ENCODE results near the gene TYRO3.
"Not testable (repeated sequence)": the region's sequence is repeated elsewhere in the genome, so short reads cannot be mapped to it uniquely, and the experiment has no call there.

Gene TYRO3

GRCh38 chr15:41575282-41575681, 16.3 kb downstream of the TYRO3 start:
- H3K9me3 ChIP-seq (ENCODE audit: insufficient read depth, low read depth, low read length), result no peaks in the 10 kb centered on the region
- H3K9ac ChIP-seq (ENCODE audit: low read depth, low read length), result no peak overlapping the region
- H3K4me1 ChIP-seq (ENCODE audit: insufficient read depth, low read length), result no peaks in the 10 kb centered on the region
- H3K36me3 ChIP-seq (ENCODE audit: insufficient read depth, low read length), result peaks cover 75% of the 10 kb centered on the region
- 93% methylated on average over 6 of the region's 6 CpGs for WGBS
- H3K27me3 ChIP-seq (ENCODE audit: insufficient read depth, low read length), result no peaks in the 10 kb centered on the region
- no peak overlapping the region for H3K4me3 ChIP-seq (ENCODE audit: low read length)
- no peak overlapping the region for H3K27ac ChIP-seq (ENCODE audit: low read depth, low read length)

GRCh38 chr15:41577863-41578735, 19.1 kb downstream of the TYRO3 start:
- Histone ChIP-seq H3K4me3 (ENCODE audit: low read length) (no peak overlapping the region), H3K9me3 (ENCODE audit: insufficient read depth, low read depth, low read length) (no peaks in the 10 kb centered on the region), H3K4me1 (ENCODE audit: insufficient read depth, low read length) (no peaks in the 10 kb centered on the region), H3K9ac (ENCODE audit: low read depth, low read length) (no peak overlapping the region), H3K36me3 (ENCODE audit: insufficient read depth, low read length) (peaks cover 47% of the 10 kb centered on the region), H3K27me3 (ENCODE audit: insufficient read depth, low read length) (no peaks in the 10 kb centered on the region), H3K27ac (ENCODE audit: low read depth, low read length) (no peak overlapping the region)
- WGBS, result 95% methylated on average over 12 of the region's 12 CpGs

- 90% methylated on average over 9 of the region's 9 CpGs for WGBS
- H3K27me3 ChIP-seq (ENCODE audit: insufficient read depth, low read length), result no peaks in the 10 kb centered on the region
- no peak overlapping the region for H3K9ac ChIP-seq (ENCODE audit: low read depth, low read length)
- no peaks in the 10 kb centered on the region for H3K9me3 ChIP-seq (ENCODE audit: insufficient read depth, low read depth, low read length)
- H3K36me3 ChIP-seq (ENCODE audit: insufficient read depth, low read length), result peaks cover 40% of the 10 kb centered on the region
- H3K4me1 ChIP-seq (ENCODE audit: insufficient read depth, low read length), result no peaks in the 10 kb centered on the region
- no peak overlapping the region for H3K27ac ChIP-seq (ENCODE audit: low read depth, low read length)
- no peak overlapping the region for H3K4me3 ChIP-seq (ENCODE audit: low read length)
Observed at GRCh38 chr15:41578736-41579383, 19.8 kb downstream of the TYRO3 start.

- Histone ChIP-seq H3K27me3 (ENCODE audit: insufficient read depth, low read length) (no peaks in the 10 kb centered on the region), H3K27ac (ENCODE audit: low read depth, low read length) (no peak overlapping the region), H3K36me3 (ENCODE audit: insufficient read depth, low read length) (peaks cover 22% of the 10 kb centered on the region), H3K9me3 (ENCODE audit: insufficient read depth, low read depth, low read length) (no peaks in the 10 kb centered on the region), H3K4me3 (ENCODE audit: low read length) (no peak overlapping the region), H3K9ac (ENCODE audit: low read depth, low read length) (no peak overlapping the region), H3K4me1 (ENCODE audit: insufficient read depth, low read length) (0 out of 2 replicates have a peak, but pooled peaks cover 5% of the 10 kb centered on the region)
- 85% methylated on average over 1 of the region's 2 CpGs for WGBS
Observed at GRCh38 chr15:41581110-41581509, 22.1 kb downstream of the TYRO3 start.

- WGBS, result 92% methylated on average over 6 of the region's 6 CpGs
- no peaks in the 10 kb centered on the region for H3K9me3 ChIP-seq (ENCODE audit: insufficient read depth, low read depth, low read length)
- H3K4me1 ChIP-seq (ENCODE audit: insufficient read depth, low read length), result 0 out of 2 replicates have a peak, but pooled peaks cover 5% of the 10 kb centered on the region
- no peak overlapping the region for H3K27ac ChIP-seq (ENCODE audit: low read depth, low read length)
- H3K4me3 ChIP-seq (ENCODE audit: low read length), result no peak overlapping the region
- H3K27me3 ChIP-seq (ENCODE audit: insufficient read depth, low read length), result no peaks in the 10 kb centered on the region
- H3K36me3 ChIP-seq (ENCODE audit: insufficient read depth, low read length), result peaks cover 3% of the 10 kb centered on the region
- no peak overlapping the region for H3K9ac ChIP-seq (ENCODE audit: low read depth, low read length)
Observed at GRCh38 chr15:41583795-41584194, 24.8 kb downstream of the TYRO3 start.

GRCh38 chr15:41584636-41585126, 25.7 kb downstream of the TYRO3 start:
- Histone ChIP-seq H3K9me3 (ENCODE audit: insufficient read depth, low read depth, low read length) (no peaks in the 10 kb centered on the region), H3K27ac (ENCODE audit: low read depth, low read length) (no peak overlapping the region; the same call in 1 of the 2 replicates), H3K4me3 (ENCODE audit: low read length) (peak overlapping the region; percentile 55), H3K4me1 (ENCODE audit: insufficient read depth, low read length) (0 out of 2 replicates have a peak, but pooled peaks cover 5% of the 10 kb centered on the region), H3K9ac (ENCODE audit: low read depth, low read length) (peak overlapping the region; percentile 84), H3K27me3 (ENCODE audit: insufficient read depth, low read length) (no peaks in the 10 kb centered on the region), H3K36me3 (ENCODE audit: insufficient read depth, low read length) (no peaks in the 10 kb centered on the region)
- WGBS, result 87% methylated on average over 7 of the region's 7 CpGs

- Histone ChIP-seq H3K4me3 (ENCODE audit: low read length) (peak overlapping the region; percentile 55), H3K36me3 (ENCODE audit: insufficient read depth, low read length) (no peaks in the 10 kb centered on the region), H3K9me3 (ENCODE audit: insufficient read depth, low read depth, low read length) (no peaks in the 10 kb centered on the region), H3K27me3 (ENCODE audit: insufficient read depth, low read length) (no peaks in the 10 kb centered on the region), H3K9ac (ENCODE audit: low read depth, low read length) (peak overlapping the region; percentile 84), H3K27ac (ENCODE audit: low read depth, low read length) (peak overlapping the region; percentile 19; the same call in 1 of the 2 replicates), H3K4me1 (ENCODE audit: insufficient read depth, low read length) (0 out of 2 replicates have a peak, but pooled peaks cover 5% of the 10 kb centered on the region)
- 4% methylated on average over 78 of the region's 78 CpGs for WGBS
Observed at GRCh38 chr15:41585127-41586047, 26.4 kb downstream of the TYRO3 start.

GRCh38 chr15:41586531-41587282, 27.7 kb downstream of the TYRO3 start:
- not testable (repeated sequence) for H3K27me3 ChIP-seq (ENCODE audit: insufficient read depth, low read length); H3K36me3 ChIP-seq (ENCODE audit: insufficient read depth, low read length); H3K27ac ChIP-seq (ENCODE audit: low read depth, low read length); H3K4me1 ChIP-seq (ENCODE audit: insufficient read depth, low read length); H3K9ac ChIP-seq (ENCODE audit: low read depth, low read length); H3K9me3 ChIP-seq (ENCODE audit: insufficient read depth, low read depth, low read length); H3K4me3 ChIP-seq (ENCODE audit: low read length)
- WGBS, result 95% methylated on average over 14 of the region's 14 CpGs

- 80% methylated on average over 4 of the region's 4 CpGs for WGBS
- not testable (repeated sequence) for H3K9ac ChIP-seq (ENCODE audit: low read depth, low read length); H3K36me3 ChIP-seq (ENCODE audit: insufficient read depth, low read length); H3K9me3 ChIP-seq (ENCODE audit: insufficient read depth, low read depth, low read length); H3K4me1 ChIP-seq (ENCODE audit: insufficient read depth, low read length); H3K4me3 ChIP-seq (ENCODE audit: low read length); H3K27me3 ChIP-seq (ENCODE audit: insufficient read depth, low read length); H3K27ac ChIP-seq (ENCODE audit: low read depth, low read length)
Observed at GRCh38 chr15:41589018-41589417, 30.0 kb downstream of the TYRO3 start.

GRCh38 chr15:41589571-41589970, 30.6 kb downstream of the TYRO3 start:
- H3K27me3 ChIP-seq (ENCODE audit: insufficient read depth, low read length); H3K4me1 ChIP-seq (ENCODE audit: insufficient read depth, low read length); H3K27ac ChIP-seq (ENCODE audit: low read depth, low read length); H3K36me3 ChIP-seq (ENCODE audit: insufficient read depth, low read length); H3K9me3 ChIP-seq (ENCODE audit: insufficient read depth, low read depth, low read length); H3K4me3 ChIP-seq (ENCODE audit: low read length); H3K9ac ChIP-seq (ENCODE audit: low read depth, low read length): not testable (repeated sequence)
- 100% methylated on average over 2 of the region's 2 CpGs for WGBS
